ENCODE measurements around the gene LGI2.

LGI2 gene

GRCh38 chr4:25062098-25062497, 31.4 kb upstream of the LGI2 start:
- Histone ChIP-seq H3K4me2 (ENCODE audit: low read length) (no peak overlapping the region), H3K27ac (ENCODE audit: low read depth, low read length) (no peak overlapping the region), H2BK120ac (ENCODE audit: insufficient read depth, low read length, poor library complexity) (no peak overlapping the region), H2BK5ac (ENCODE audit: low read depth, low read length, poor library complexity) (no peak overlapping the region), H2AK5ac (ENCODE audit: low read length) (no peak overlapping the region), H3K4me3 (ENCODE audit: low read depth, low read length) (no peak overlapping the region), H3K4ac (ENCODE audit: low read depth, low read length) (no peak overlapping the region), H3K27me3 (ENCODE audit: insufficient read depth, low read length) (no peaks in the 10 kb centered on the region), H3K23ac (ENCODE audit: low read length) (no peak overlapping the region), H3K79me1 (ENCODE audit: low read length) (no peaks in the 10 kb centered on the region), H4K12ac (ENCODE audit: low read depth, low read length) (no peak overlapping the region), H2AFZ (ENCODE audit: insufficient read depth, low read length, poor library complexity) (no peak overlapping the region), H3K79me2 (ENCODE audit: control insufficient read depth, insufficient read depth, low read length, poor library complexity) (no peaks in the 10 kb centered on the region), H3K4me1 (ENCODE audit: control insufficient read depth in 1 of 2, insufficient read depth in 2 of 2, low read length in 2 of 2) (peaks cover 0 to 5% of the 10 kb centered on the region in 2 experiments), H3K14ac (ENCODE audit: low read length) (no peak overlapping the region), H3K18ac (ENCODE audit: low read length) (no peak overlapping the region), H3K36me3 (ENCODE audit: control insufficient read depth in 1 of 2, insufficient read depth in 2 of 2, low read length in 2 of 2) (no peaks in the 10 kb centered on the region), H4K91ac (ENCODE audit: low read depth, low read length) (no peak overlapping the region), H3K9ac (ENCODE audit: low read length) (no peak overlapping the region), H4K8ac (ENCODE audit: low read depth, low read length) (no peak overlapping the region), H2BK12ac (ENCODE audit: low read length) (no peak overlapping the region), H3K9me3 (ENCODE audit: insufficient read depth, low read depth, low read length) (peaks cover 2% of the 10 kb centered on the region)
- no CpG with 5 or more reads among the region's 1 CpG for WGBS (ENCODE audit: extremely low coverage, insufficient coverage, insufficient read length)
- DNase-seq: no peak

GRCh38 chr4:25061602-25062001, 30.9 kb upstream of the LGI2 start:
- no CpG with 5 or more reads among the region's 4 CpGs for WGBS (ENCODE audit: extremely low coverage, insufficient coverage, insufficient read length)

GRCh38 chr4:25060963-25061340, 30.2 kb upstream of the LGI2 start:
- H3K4me2 ChIP-seq (ENCODE audit: low read length): no peak overlapping the region
- no peak overlapping the region for H3K4me3 ChIP-seq (ENCODE audit: low read depth, low read length)
- no peak overlapping the region for H3K9ac ChIP-seq (ENCODE audit: low read length)
- no peak overlapping the region for H3K18ac ChIP-seq (ENCODE audit: low read length)
- DNase-seq: no peak
- H2BK12ac ChIP-seq (ENCODE audit: low read length): no peak overlapping the region
- no peaks in the 10 kb centered on the region for H3K36me3 ChIP-seq (ENCODE audit: control insufficient read depth in 1 of 2, insufficient read depth in 2 of 2, low read length in 2 of 2)
- no peaks in the 10 kb centered on the region for H3K27me3 ChIP-seq (ENCODE audit: insufficient read depth, low read length)
- H2AK5ac ChIP-seq (ENCODE audit: low read length): no peak overlapping the region
- no peak overlapping the region for H3K14ac ChIP-seq (ENCODE audit: low read length)
- H2AFZ ChIP-seq (ENCODE audit: insufficient read depth, low read length, poor library complexity): no peak overlapping the region
- H3K79me1 ChIP-seq (ENCODE audit: low read length): no peaks in the 10 kb centered on the region
- H3K79me2 ChIP-seq (ENCODE audit: control insufficient read depth, insufficient read depth, low read length, poor library complexity): no peaks in the 10 kb centered on the region
- WGBS (ENCODE audit: extremely low coverage, insufficient coverage, insufficient read length): no CpG with 5 or more reads among the region's 5 CpGs
- H3K9me3 ChIP-seq (ENCODE audit: insufficient read depth, low read depth, low read length): peaks cover 2% of the 10 kb centered on the region
- no peak overlapping the region for H4K12ac ChIP-seq (ENCODE audit: low read depth, low read length)
- H4K91ac ChIP-seq (ENCODE audit: low read depth, low read length): no peak overlapping the region
- H3K4ac ChIP-seq (ENCODE audit: low read depth, low read length): no peak overlapping the region
- no peak overlapping the region for H3K23ac ChIP-seq (ENCODE audit: low read length)
- no peak overlapping the region for H2BK5ac ChIP-seq (ENCODE audit: low read depth, low read length, poor library complexity)
- H2BK120ac ChIP-seq (ENCODE audit: insufficient read depth, low read length, poor library complexity): no peak overlapping the region
- no peak overlapping the region for H3K27ac ChIP-seq (ENCODE audit: low read depth, low read length)
- H3K4me1 ChIP-seq (ENCODE audit: control insufficient read depth in 1 of 2, insufficient read depth in 2 of 2, low read length in 2 of 2): peaks cover 0 to 5% of the 10 kb centered on the region in 2 experiments
- no peak overlapping the region for H4K8ac ChIP-seq (ENCODE audit: low read depth, low read length)

More at GRCh38 chr4:25061602-25062001, 30.9 kb upstream of the LGI2 start:
- H2AFZ ChIP-seq (ENCODE audit: insufficient read depth, low read length, poor library complexity): no peak overlapping the region
- H3K4ac ChIP-seq (ENCODE audit: low read depth, low read length): no peak overlapping the region
- no peak overlapping the region for H3K27ac ChIP-seq (ENCODE audit: low read depth, low read length)
- no peak overlapping the region for H2BK5ac ChIP-seq (ENCODE audit: low read depth, low read length, poor library complexity)
- no peak overlapping the region for H3K23ac ChIP-seq (ENCODE audit: low read length)
- H3K79me2 ChIP-seq (ENCODE audit: control insufficient read depth, insufficient read depth, low read length, poor library complexity): no peaks in the 10 kb centered on the region
- H3K4me3 ChIP-seq (ENCODE audit: low read depth, low read length): no peak overlapping the region
- no peak for DNase-seq
- H3K9me3 ChIP-seq (ENCODE audit: insufficient read depth, low read depth, low read length): peaks cover 2% of the 10 kb centered on the region
- H3K18ac ChIP-seq (ENCODE audit: low read length): no peak overlapping the region
- H4K91ac ChIP-seq (ENCODE audit: low read depth, low read length): no peak overlapping the region
- no peaks in the 10 kb centered on the region for H3K36me3 ChIP-seq (ENCODE audit: control insufficient read depth in 1 of 2, insufficient read depth in 2 of 2, low read length in 2 of 2)
- no peak overlapping the region for H3K14ac ChIP-seq (ENCODE audit: low read length)
- no peaks in the 10 kb centered on the region for H3K79me1 ChIP-seq (ENCODE audit: low read length)
- H3K27me3 ChIP-seq (ENCODE audit: insufficient read depth, low read length): no peaks in the 10 kb centered on the region
- H3K9ac ChIP-seq (ENCODE audit: low read length): no peak overlapping the region
- no peak overlapping the region for H4K12ac ChIP-seq (ENCODE audit: low read depth, low read length)
- H2AK5ac ChIP-seq (ENCODE audit: low read length): no peak overlapping the region
- peaks cover 0 to 5% of the 10 kb centered on the region in 2 experiments for H3K4me1 ChIP-seq (ENCODE audit: control insufficient read depth in 1 of 2, insufficient read depth in 2 of 2, low read length in 2 of 2)
- H2BK12ac ChIP-seq (ENCODE audit: low read length): no peak overlapping the region
- H4K8ac ChIP-seq (ENCODE audit: low read depth, low read length): no peak overlapping the region
- H3K4me2 ChIP-seq (ENCODE audit: low read length): no peak overlapping the region
- no peak overlapping the region for H2BK120ac ChIP-seq (ENCODE audit: insufficient read depth, low read length, poor library complexity)

GRCh38 chr4:25060241-25060962, 29.7 kb upstream of the LGI2 start:
- no peak overlapping the region for H4K91ac ChIP-seq (ENCODE audit: low read depth, low read length)
- no peak overlapping the region for H2BK120ac ChIP-seq (ENCODE audit: insufficient read depth, low read length, poor library complexity)
- no peak overlapping the region for H3K4me3 ChIP-seq (ENCODE audit: low read depth, low read length)
- H3K27ac ChIP-seq (ENCODE audit: low read depth, low read length): no peak overlapping the region
- no peak overlapping the region for H3K9ac ChIP-seq (ENCODE audit: low read length)
- H3K27me3 ChIP-seq (ENCODE audit: insufficient read depth, low read length): no peaks in the 10 kb centered on the region
- no peaks in the 10 kb centered on the region for H3K79me2 ChIP-seq (ENCODE audit: control insufficient read depth, insufficient read depth, low read length, poor library complexity)
- no peak overlapping the region for H3K14ac ChIP-seq (ENCODE audit: low read length)
- peaks cover 2% of the 10 kb centered on the region for H3K9me3 ChIP-seq (ENCODE audit: insufficient read depth, low read depth, low read length)
- H3K4me2 ChIP-seq (ENCODE audit: low read length): no peak overlapping the region
- no peak overlapping the region for H4K8ac ChIP-seq (ENCODE audit: low read depth, low read length)
- 100% methylated on average over 2 of the region's 8 CpGs for WGBS (ENCODE audit: extremely low coverage, insufficient coverage, insufficient read length)
- H2BK5ac ChIP-seq (ENCODE audit: low read depth, low read length, poor library complexity): no peak overlapping the region
- DNase-seq: no peak
- no peak overlapping the region for H3K23ac ChIP-seq (ENCODE audit: low read length)
- peaks cover 0 to 5% of the 10 kb centered on the region in 2 experiments for H3K4me1 ChIP-seq (ENCODE audit: control insufficient read depth in 1 of 2, insufficient read depth in 2 of 2, low read length in 2 of 2)
- H3K4ac ChIP-seq (ENCODE audit: low read depth, low read length): no peak overlapping the region
- no peaks in the 10 kb centered on the region for H3K36me3 ChIP-seq (ENCODE audit: control insufficient read depth in 1 of 2, insufficient read depth in 2 of 2, low read length in 2 of 2)
- H4K12ac ChIP-seq (ENCODE audit: low read depth, low read length): no peak overlapping the region
- H2BK12ac ChIP-seq (ENCODE audit: low read length): no peak overlapping the region
- no peak overlapping the region for H3K18ac ChIP-seq (ENCODE audit: low read length)
- H3K79me1 ChIP-seq (ENCODE audit: low read length): no peaks in the 10 kb centered on the region
- H2AFZ ChIP-seq (ENCODE audit: insufficient read depth, low read length, poor library complexity): no peak overlapping the region
- H2AK5ac ChIP-seq (ENCODE audit: low read length): no peak overlapping the region
